Sigmoid colon (tissue), 7 donors: ENCODE data around the gene CCNQ. TPM values are rescaled to one million over a fixed set of nuclear protein-coding genes. Genes with fewer than 3 reads are reported as not detected.

ENCODE experiments used
- DNase-seq: peaks from one replicate; pipeline ENCODE4 v3.0.0-alpha.2; 2019
- H3K27ac ChIP-seq, 4 donors: fragments of 200-600 bp; sonication (generic); one replicate each; pipeline ENCODE4 v1.5.1; 2016 to 2019; ENCODE audit warnings: mild to moderate bottlenecking in 1 of 4
- H3K27me3 ChIP-seq, 3 donors: fragments of 200-600 bp; sonication (generic); one replicate each; pipeline ENCODE4 v1.5.1; 2019; ENCODE audit warnings: mild to moderate bottlenecking in 1 of 3
- H3K36me3 ChIP-seq, 4 donors: fragments of 200-600 bp; sonication (generic); one replicate each; pipeline ENCODE4 v1.5.1; 2016 to 2019
- H3K4me1 ChIP-seq, 4 donors: fragments of 200-600 bp; sonication (generic); one replicate each; pipeline ENCODE4 v1.5.1; 2017 to 2019
- H3K4me3 ChIP-seq, 4 donors: fragments of 200-600 bp; sonication (generic); one replicate each; pipeline ENCODE4 v1.5.1; 2017 to 2019; ENCODE audit warnings: mild to moderate bottlenecking in 2 of 4, moderate library complexity in 1 of 4
- H3K9me3 ChIP-seq, 4 donors: fragments of 200-600 bp in 3 of 4; sonication (generic) in 3 of 4; one replicate each; pipeline versions ENCODE4 v1.5.1 to v1.6.1; 2013 to 2019
- EP300 ChIP-seq, 4 donors: sonication (generic); formaldehyde crosslinking; IDR thresholded peaks; one replicate each; pipeline ENCODE4 v1.6.1; 2017; ENCODE audit warnings: antibody characterized with exemption in 4 of 4
- POLR2A ChIP-seq, 2 donors: fragments of 450-650 bp; IDR thresholded peaks; one replicate each; pipeline ENCODE4 v1.6.1; 2016; ENCODE audit warnings: antibody characterized with exemption in 2 of 2, mild to moderate bottlenecking in 2 of 2, moderate library complexity in 2 of 2
- POLR2AphosphoS5 ChIP-seq, 4 donors: sonication (generic); formaldehyde crosslinking; IDR thresholded peaks; one replicate each; pipeline ENCODE4 v1.6.1; 2017; ENCODE audit warnings: antibody characterized with exemption in 4 of 4
- WGBS, 2 donors: extraction: QIAGEN DNeasy Blood & Tissue Kit; methylation state at CpG; one replicate each; pipeline ENCODE4 v1.1.7; 2013; 5-methylcytosine and 5-hydroxymethylcytosine counted together
- intact Hi-C: fragments of 100-400 bp; cut with DNase I; formaldehyde crosslinking; loops from one replicate; pipeline ENCODE4 v1.15.1; 2023
- polyA plus RNA-seq, 3 donors: library from polyadenylated mRNA; stranded (reverse); fragments of 200-250 nt; gene quantifications; one replicate each; pipeline ENCODE4 v1.2.3, GENCODE V29; 2013
- total RNA-seq, 4 donors: library from RNA; depleted of rRNA; stranded (reverse); fragments of >200 nt; gene quantifications; one replicate each; pipeline ENCODE4 v1.1.0, GENCODE V29; 2016
- TF ChIP-seq, protein P1 (sequence below), 4 experiments: fragments of 450-650 bp in 3 of 4; fragments of 200-600 bp in 1 of 4; IDR thresholded peaks; one replicate each; pipeline ENCODE4 v1.5.1; 2016 to 2019; ENCODE audit warnings: antibody characterized with exemption in 4 of 4, mild to moderate bottlenecking in 3 of 4, moderate library complexity in 2 of 4
- donor health status: healthy with polysubstance abuse.
- donor health status: Bipolar disorder and iron deficiency.
- donor health status: healthy.

CCNQ gene
- total and polyA plus RNA-seq, 7 donors, result 31.8 to 49.0 (median 37.9) TPM

DNA sequence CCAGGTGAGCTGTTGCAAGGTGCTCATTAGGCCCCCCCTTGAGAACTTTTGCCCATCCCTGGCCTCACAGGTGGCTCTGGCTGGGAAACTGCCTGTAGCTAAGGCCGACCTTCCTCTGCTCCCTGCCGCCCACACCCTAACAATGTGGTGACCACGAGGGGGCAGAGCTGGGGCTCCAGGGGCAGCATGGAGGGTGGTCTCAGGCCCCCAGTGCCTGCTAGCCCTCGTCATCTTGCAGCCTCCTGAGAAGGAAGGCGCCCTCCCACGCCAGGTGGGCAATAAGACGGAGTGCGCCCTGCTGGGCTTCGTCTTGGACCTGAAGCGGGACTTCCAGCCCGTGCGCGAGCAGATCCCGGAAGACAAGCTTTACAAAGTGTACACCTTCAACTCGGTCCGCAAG is 49.1 kb downstream of the CCNQ start:
- no peak for TF ChIP-seq POLR2AphosphoS5 (IDR thresholded peaks at IDR 0.05)
- TF ChIP-seq EP300 (IDR thresholded peaks at IDR 0.05), result no peak
- TF ChIP-seq, protein P1, sequence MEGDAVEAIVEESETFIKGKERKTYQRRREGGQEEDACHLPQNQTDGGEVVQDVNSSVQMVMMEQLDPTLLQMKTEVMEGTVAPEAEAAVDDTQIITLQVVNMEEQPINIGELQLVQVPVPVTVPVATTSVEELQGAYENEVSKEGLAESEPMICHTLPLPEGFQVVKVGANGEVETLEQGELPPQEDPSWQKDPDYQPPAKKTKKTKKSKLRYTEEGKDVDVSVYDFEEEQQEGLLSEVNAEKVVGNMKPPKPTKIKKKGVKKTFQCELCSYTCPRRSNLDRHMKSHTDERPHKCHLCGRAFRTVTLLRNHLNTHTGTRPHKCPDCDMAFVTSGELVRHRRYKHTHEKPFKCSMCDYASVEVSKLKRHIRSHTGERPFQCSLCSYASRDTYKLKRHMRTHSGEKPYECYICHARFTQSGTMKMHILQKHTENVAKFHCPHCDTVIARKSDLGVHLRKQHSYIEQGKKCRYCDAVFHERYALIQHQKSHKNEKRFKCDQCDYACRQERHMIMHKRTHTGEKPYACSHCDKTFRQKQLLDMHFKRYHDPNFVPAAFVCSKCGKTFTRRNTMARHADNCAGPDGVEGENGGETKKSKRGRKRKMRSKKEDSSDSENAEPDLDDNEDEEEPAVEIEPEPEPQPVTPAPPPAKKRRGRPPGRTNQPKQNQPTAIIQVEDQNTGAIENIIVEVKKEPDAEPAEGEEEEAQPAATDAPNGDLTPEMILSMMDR (IDR thresholded peaks at IDR 0.05), result no peak
- no peak for TF ChIP-seq POLR2A (IDR thresholded peaks at IDR 0.05)
- no peak for DNase-seq
- H3K36me3 ChIP-seq, result no peaks in the 10 kb centered on the region
- intact Hi-C loops, result no loop called here
- no peaks in the 10 kb centered on the region for H3K27me3 ChIP-seq
- H3K4me3 ChIP-seq, result no peak overlapping the region
- H3K9me3 ChIP-seq, result no peaks in the 10 kb centered on the region
- WGBS, 2 donors, result 80 to 86% methylated on average over 16 of the region's 16 CpGs
- H3K4me1 ChIP-seq, result no peaks in the 10 kb centered on the region
- H3K27ac ChIP-seq, result no peak overlapping the region

DNA sequence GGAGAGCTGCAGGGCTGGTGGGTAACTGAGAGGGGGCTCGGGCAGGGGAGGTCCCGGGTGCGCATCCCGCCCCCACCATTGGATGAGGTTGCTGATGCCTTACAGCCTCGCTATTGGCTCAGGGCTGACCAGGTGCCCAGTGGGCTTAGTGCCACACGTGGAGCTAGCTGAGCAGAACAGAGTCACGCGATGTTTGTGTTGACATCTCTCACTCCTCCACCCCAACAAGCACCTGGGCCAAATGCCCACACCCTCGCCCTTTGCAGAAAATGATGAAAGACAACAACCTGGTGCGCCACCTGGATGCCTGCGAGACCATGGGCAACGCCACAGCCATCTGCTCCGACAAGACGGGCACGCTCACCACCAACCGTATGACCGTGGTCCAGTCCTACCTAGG is 49.7 kb downstream of the CCNQ start:
- DNase-seq, result no peak
- H3K4me3 ChIP-seq, result no peak overlapping the region
- intact Hi-C loops, result no loop called here
- 77 to 91% methylated on average over 17 of the region's 17 CpGs for WGBS, 2 donors
- H3K4me1 ChIP-seq, result no peaks in the 10 kb centered on the region
- TF ChIP-seq, protein P1 (IDR thresholded peaks at IDR 0.05), result no peak
- TF ChIP-seq POLR2AphosphoS5 (IDR thresholded peaks at IDR 0.05) (no peak), POLR2A (IDR thresholded peaks at IDR 0.05) (no peak), EP300 (IDR thresholded peaks at IDR 0.05) (no peak)
- H3K9me3 ChIP-seq, result no peaks in the 10 kb centered on the region
- no peaks in the 10 kb centered on the region for H3K27me3 ChIP-seq
- H3K27ac ChIP-seq, result no peak overlapping the region
- H3K36me3 ChIP-seq, result no peaks in the 10 kb centered on the region

DNA sequence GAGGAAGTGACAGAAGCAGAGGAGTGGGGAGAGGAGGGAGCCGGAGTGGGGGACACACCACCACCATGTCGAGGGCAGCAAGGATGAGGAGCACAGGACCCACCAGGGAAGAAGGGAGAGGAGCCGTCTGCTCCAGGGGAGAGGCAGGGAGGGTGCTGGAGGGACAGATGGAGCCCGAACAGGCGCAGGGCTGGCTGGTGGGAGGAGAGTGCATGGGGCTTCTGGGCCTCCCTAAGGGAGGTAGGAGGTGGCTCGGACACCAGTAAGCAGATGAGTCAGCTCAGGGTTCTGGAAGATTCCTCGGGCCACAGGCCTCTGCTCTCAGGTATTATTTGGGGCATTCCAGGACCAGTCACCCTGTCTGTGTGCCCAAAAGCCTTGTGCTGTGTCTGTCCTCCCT is 51.7 kb downstream of the CCNQ start:
- no peak for DNase-seq
- Histone ChIP-seq H3K9me3 (no peaks in the 10 kb centered on the region), H3K4me3 (no peak overlapping the region), H3K4me1 (no peaks in the 10 kb centered on the region), H3K27ac (no peak overlapping the region), H3K36me3 (no peaks in the 10 kb centered on the region), H3K27me3 (peaks cover 0 to 2% (median 0%) of the 10 kb centered on the region in 3 donors)
- 33 to 55% methylated on average over 7 of the region's 7 CpGs for WGBS, 2 donors
- intact Hi-C loops, result no loop called here
- TF ChIP-seq EP300 (IDR thresholded peaks at IDR 0.05) (no peak), POLR2A (IDR thresholded peaks at IDR 0.05) (no peak), POLR2AphosphoS5 (IDR thresholded peaks at IDR 0.05) (no peak)
- TF ChIP-seq, protein P1 (IDR thresholded peaks at IDR 0.05), result no peak

GRCh38 chrX:153546386-153546785 is 52.6 kb downstream of the CCNQ start:
- Histone ChIP-seq H3K9me3 (no peaks in the 10 kb centered on the region), H3K27me3 (peaks cover 0 to 2% (median 0%) of the 10 kb centered on the region in 3 donors), H3K36me3 (no peaks in the 10 kb centered on the region), H3K4me1 (no peaks in the 10 kb centered on the region), H3K27ac (no peak overlapping the region), H3K4me3 (no peak overlapping the region)
- WGBS, 2 donors, result 50 to 80% methylated on average over 11 of the region's 11 CpGs
- intact Hi-C loops, result no loop called here
- no peak for DNase-seq
- TF ChIP-seq POLR2A (IDR thresholded peaks at IDR 0.05), result no peak
- TF ChIP-seq POLR2AphosphoS5 (IDR thresholded peaks at IDR 0.05), result no peak
- no peak for TF ChIP-seq EP300 (IDR thresholded peaks at IDR 0.05)
- TF ChIP-seq, protein P1 (IDR thresholded peaks at IDR 0.05), result no peak

GRCh38 chrX:153544727-153545126 is 54.2 kb downstream of the CCNQ start:
- H3K4me1 ChIP-seq, result no peaks in the 10 kb centered on the region
- H3K9me3 ChIP-seq, result no peaks in the 10 kb centered on the region
- no peaks in the 10 kb centered on the region for H3K36me3 ChIP-seq
- peaks cover 0 to 2% (median 0%) of the 10 kb centered on the region in 3 donors for H3K27me3 ChIP-seq
- H3K4me3 ChIP-seq, result no peak overlapping the region
- WGBS, 2 donors, result 57 to 73% methylated on average over 8 of the region's 8 CpGs
- no peak overlapping the region for H3K27ac ChIP-seq
- no peak for DNase-seq
- intact Hi-C loops, result loop anchor here (5.0 kb wide), 1 partner anchor 118 kb away; no protein-coding TSS in a partner anchor
- TF ChIP-seq POLR2AphosphoS5 (IDR thresholded peaks at IDR 0.05), result no peak
- TF ChIP-seq, protein P1 (IDR thresholded peaks at IDR 0.05), result no peak
- TF ChIP-seq EP300 (IDR thresholded peaks at IDR 0.05), result no peak
- no peak for TF ChIP-seq POLR2A (IDR thresholded peaks at IDR 0.05)
